Glutamatergic neuron (in vitro differentiated cells): ENCODE measurements around the gene EIF4A3. TPM values are rescaled to one million over a fixed set of nuclear protein-coding genes. Genes with fewer than 3 reads are reported as not detected.

ENCODE experiments used
- DNase-seq: peaks from one replicate; pipeline ENCODE4 v3.0.0; 2022
- H3K27ac Mint-ChIP-seq: one replicate; pipeline ENCODE4 v1.8.0; 2020; ENCODE audit warnings: mild to moderate bottlenecking, mixed read lengths, inconsistent platforms; ENCODE audit not compliant: unreplicated experiment
- H3K27me3 Mint-ChIP-seq: one replicate; pipeline ENCODE4 v1.8.0; 2020; ENCODE audit warnings: mild to moderate bottlenecking, moderate library complexity, mixed read lengths, inconsistent platforms; ENCODE audit not compliant: unreplicated experiment
- H3K36me3 Mint-ChIP-seq: one replicate; pipeline ENCODE4 v1.8.0; 2020; ENCODE audit warnings: mild to moderate bottlenecking, mixed read lengths, inconsistent platforms; ENCODE audit not compliant: unreplicated experiment
- H3K4me1 Mint-ChIP-seq: one replicate; pipeline ENCODE4 v1.8.0; 2020; ENCODE audit warnings: mild to moderate bottlenecking, low read depth, mixed read lengths, inconsistent platforms; ENCODE audit not compliant: unreplicated experiment
- H3K4me3 Mint-ChIP-seq: one replicate; pipeline ENCODE4 v1.8.0; 2020; ENCODE audit warnings: mild to moderate bottlenecking, mixed read lengths, inconsistent platforms; ENCODE audit not compliant: unreplicated experiment
- H3K9me3 Mint-ChIP-seq: one replicate; pipeline ENCODE4 v1.8.0; 2020; ENCODE audit warnings: mild to moderate bottlenecking, moderate library complexity, mixed read lengths, inconsistent platforms; ENCODE audit not compliant: unreplicated experiment
- CTCF ChIP-seq: fragments of 200-600 bp; sonication (generic); IDR thresholded peaks from one replicate; pipeline ENCODE4 v1.5.0; 2021; ENCODE audit not compliant: partially characterized antibody, unreplicated experiment
- total RNA-seq: library from RNA; stranded (reverse); fragmentation: NEBNext Ultra II Directional; extraction: Animal tissue kit (Norgen Biotek cat#: 25700); gene quantifications from one replicate; pipeline ENCODE4 v1.2.1, GENCODE V29; 2021; ENCODE audit not compliant: unreplicated experiment

EIF4A3 gene
- total RNA-seq, 1 donor from 2014 or later, result 110 TPM

- no peak for DNase-seq
- Mint-ChIP-seq H3K4me3 (no peak overlapping the region), H3K27me3 (peaks cover 12% of the 10 kb centered on the region), H3K27ac (no peak overlapping the region), H3K4me1 (peaks cover 14% of the 10 kb centered on the region), H3K9me3 (peaks cover 12% of the 10 kb centered on the region), H3K36me3 (no peaks in the 10 kb centered on the region)
- no peak for TF ChIP-seq CTCF
Measured at GRCh38 chr17:80142929-80143328, 4.0 kb downstream of the EIF4A3 start.

GRCh38 chr17:80141463-80142165, 5.3 kb downstream of the EIF4A3 start:
- no peak overlapping the region for H3K27ac Mint-ChIP-seq
- no peaks in the 10 kb centered on the region for H3K36me3 Mint-ChIP-seq
- no peak for TF ChIP-seq CTCF
- peaks cover 7% of the 10 kb centered on the region for H3K27me3 Mint-ChIP-seq
- H3K9me3 Mint-ChIP-seq, result peaks cover 8% of the 10 kb centered on the region
- no peak for DNase-seq
- no peak overlapping the region for H3K4me3 Mint-ChIP-seq
- H3K4me1 Mint-ChIP-seq, result peaks cover 14% of the 10 kb centered on the region

- Mint-ChIP-seq H3K4me1 (no peaks in the 10 kb centered on the region), H3K27me3 (no peaks in the 10 kb centered on the region), H3K9me3 (no peaks in the 10 kb centered on the region), H3K4me3 (no peak overlapping the region), H3K36me3 (no peaks in the 10 kb centered on the region), H3K27ac (no peak overlapping the region)
- DNase-seq, result no peak
- TF ChIP-seq CTCF, result no peak
Measured at GRCh38 chr17:80138856-80139426, 8.0 kb downstream of the EIF4A3 start.

GRCh38 chr17:80137131-80137530, 9.8 kb downstream of the EIF4A3 start:
- no peak overlapping the region for H3K4me3 Mint-ChIP-seq
- H3K36me3 Mint-ChIP-seq, result no peaks in the 10 kb centered on the region
- H3K27ac Mint-ChIP-seq, result no peak overlapping the region
- no peaks in the 10 kb centered on the region for H3K9me3 Mint-ChIP-seq
- no peaks in the 10 kb centered on the region for H3K4me1 Mint-ChIP-seq
- H3K27me3 Mint-ChIP-seq, result no peaks in the 10 kb centered on the region
- no peak for TF ChIP-seq CTCF
- DNase-seq, result no peak

GRCh38 chr17:80133626-80133970, 13.3 kb downstream of the EIF4A3 start:
- Mint-ChIP-seq H3K27me3 (no peaks in the 10 kb centered on the region), H3K9me3 (peaks cover 1% of the 10 kb centered on the region), H3K4me1 (peaks cover 4% of the 10 kb centered on the region), H3K27ac (no peak overlapping the region), H3K4me3 (no peak overlapping the region), H3K36me3 (no peaks in the 10 kb centered on the region)
- TF ChIP-seq CTCF, result no peak
- DNase-seq, result no peak
